Measurements from ENCODE around the gene NPR3.
"Not testable (repeated sequence)": the region's sequence is repeated elsewhere in the genome, so short reads cannot be mapped to it uniquely, and the experiment has no call there.

Gene NPR3

DNA sequence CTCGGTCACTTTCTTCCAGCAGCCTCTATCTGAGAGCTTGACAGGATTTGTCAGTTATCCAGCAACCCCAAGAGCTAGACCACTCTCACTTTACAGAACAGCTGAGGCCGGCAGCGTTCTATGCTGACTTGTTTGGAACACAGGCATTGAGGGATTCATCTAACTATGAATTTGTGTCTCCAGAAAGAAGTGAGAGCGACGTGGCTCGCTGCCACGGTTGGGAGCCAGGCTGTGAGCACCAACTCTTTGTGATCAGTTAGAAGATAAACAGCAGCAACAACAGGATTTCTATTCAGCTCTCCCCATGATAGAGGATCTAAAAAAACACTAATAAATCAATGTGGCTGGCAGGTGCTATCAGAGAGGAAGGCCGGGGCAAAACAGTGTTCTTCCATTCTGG lies 58.6 kb downstream of the NPR3 start:
- no peak for DNase-seq

DNA sequence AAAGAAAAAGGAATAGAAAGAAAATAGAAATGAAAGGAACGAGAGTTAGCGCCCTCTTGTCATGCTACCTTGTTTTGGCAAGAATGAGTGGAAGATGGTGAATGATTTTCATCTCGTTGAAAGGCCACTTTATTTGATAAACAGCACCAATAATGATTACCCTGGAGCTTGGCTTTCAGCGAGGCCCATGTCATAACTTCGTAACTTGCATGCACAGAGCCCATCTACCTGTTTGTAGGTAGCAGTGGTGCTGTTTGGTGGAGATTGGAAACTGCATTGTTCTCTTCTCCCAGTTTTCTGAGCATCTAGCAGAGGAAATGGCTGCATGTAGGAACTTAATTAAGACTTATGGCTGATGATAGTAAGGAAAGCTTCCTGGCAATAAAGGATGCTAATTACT lies 59.3 kb downstream of the NPR3 start:
- no peak for DNase-seq

GRCh38 chr5:32771037-32771436 lies 59.9 kb downstream of the NPR3 start:
- no peak for DNase-seq

DNA sequence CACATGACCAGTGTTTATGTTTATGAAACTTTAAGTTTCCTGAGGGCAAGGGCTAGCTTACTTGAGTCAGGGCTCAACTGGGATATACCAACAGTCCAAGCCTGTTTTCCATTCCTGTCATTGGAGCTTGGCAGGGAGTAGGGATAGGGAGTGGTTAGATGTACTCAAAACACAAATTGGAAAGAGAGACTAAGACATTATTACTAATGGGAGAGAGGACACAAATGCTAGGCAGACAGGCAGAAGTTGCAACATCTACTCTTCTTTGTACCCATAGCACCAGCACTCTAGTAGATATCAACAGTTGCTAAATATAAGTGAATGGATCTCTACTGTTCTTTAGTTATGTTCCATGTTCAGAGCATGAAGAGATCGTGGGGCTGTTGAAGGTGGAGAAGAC lies 62.8 kb downstream of the NPR3 start:
- DNase-seq: no peak

DNA sequence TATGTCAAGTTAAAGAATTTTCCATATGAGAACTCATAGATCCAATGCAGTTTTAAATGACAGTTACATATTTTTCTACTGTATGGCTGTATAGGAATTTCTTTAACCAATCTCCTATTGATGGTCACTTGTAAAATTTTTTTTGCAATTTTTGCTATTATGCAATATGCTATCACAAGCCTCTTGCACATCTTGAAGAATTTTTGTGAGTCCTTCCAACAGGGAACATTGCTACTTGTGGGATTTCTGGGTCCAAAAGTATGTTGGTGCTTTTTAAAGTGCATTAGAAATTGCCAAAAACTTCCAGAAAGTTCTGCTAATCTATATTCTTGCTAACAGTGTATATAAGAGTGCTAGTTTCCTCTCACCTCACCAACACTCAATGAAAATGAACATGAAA lies 65.1 kb downstream of the NPR3 start:
- no peak for DNase-seq

- DNase-seq: no peak
Observed at GRCh38 chr5:32777222-32777621, 66.1 kb downstream of the NPR3 start.

DNA sequence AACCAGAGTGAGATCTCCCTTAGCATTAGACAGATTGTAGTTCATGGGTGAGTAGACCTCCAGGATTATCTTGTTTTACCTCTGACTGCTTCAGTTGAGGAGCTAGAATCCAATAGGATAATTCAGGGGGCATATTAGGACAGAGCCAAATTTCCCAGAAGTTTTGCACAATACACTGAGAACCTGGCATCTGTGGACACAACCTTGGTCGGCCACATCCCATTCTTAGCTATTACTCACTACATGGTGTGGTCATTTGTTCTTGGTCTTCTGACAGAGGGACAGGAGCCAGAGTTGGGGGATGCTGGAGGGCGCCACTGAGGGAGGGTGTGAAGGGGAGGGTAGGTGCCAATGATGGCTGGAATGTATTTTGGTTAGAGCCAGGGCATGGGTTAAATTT lies 66.6 kb downstream of the NPR3 start:
- no peak for DNase-seq

GRCh38 chr5:32778403-32778802 lies 67.3 kb downstream of the NPR3 start:
- DNase-seq: no peak

DNA sequence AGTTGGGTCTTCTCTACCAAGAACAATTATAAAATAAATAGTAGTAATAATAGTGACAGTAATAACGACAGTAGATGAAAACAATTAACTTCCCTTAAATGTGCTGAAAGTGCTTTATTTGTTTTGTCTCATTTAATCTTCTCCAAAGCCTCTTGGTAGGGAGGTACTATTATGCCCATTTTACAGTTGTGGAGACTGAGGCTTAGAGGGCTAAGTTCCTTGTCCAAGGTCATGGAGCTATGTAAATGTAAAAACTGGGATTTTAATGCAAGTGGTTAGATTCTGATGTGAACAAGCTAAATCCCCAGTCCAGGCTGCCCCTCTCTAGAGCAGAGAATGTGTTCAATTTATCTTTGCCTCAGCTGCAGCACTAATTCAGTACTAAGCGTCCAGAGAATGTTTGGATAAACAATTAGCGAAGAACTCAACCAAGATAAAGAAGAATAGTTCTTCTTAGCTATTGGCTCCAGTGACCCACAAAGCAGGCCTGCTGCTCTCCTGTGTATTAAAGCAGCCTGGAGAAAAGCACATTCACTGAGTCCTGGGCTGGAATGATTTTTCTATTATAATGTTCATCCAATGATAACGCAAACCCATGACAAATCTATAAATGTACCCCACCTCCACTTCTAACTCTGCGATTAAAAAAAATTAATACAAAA lies 68.8 kb downstream of the NPR3 start:
- no peak for DNase-seq

DNA sequence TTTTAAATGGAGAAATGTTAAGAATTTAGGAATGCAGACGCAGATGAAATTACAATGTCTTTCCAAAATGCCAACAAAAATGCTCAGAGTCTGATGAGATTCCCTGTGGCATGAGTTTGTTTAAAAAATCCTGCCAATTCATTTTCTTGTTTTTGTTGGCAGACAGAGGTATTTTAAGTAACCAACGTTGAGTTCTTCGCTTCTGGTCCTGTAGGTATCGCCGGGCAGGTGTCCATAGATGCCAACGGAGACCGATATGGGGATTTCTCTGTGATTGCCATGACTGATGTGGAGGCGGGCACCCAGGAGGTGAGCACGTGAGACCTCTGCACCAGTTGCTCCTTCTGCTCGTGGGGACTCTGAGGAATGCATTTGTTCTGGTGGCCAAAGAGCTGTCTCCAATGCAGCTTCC lies 69.4 kb downstream of the NPR3 start:
- DNase-seq: no peak

GRCh38 chr5:32783661-32784060 lies 72.5 kb downstream of the NPR3 start:
- no peak for DNase-seq

DNA sequence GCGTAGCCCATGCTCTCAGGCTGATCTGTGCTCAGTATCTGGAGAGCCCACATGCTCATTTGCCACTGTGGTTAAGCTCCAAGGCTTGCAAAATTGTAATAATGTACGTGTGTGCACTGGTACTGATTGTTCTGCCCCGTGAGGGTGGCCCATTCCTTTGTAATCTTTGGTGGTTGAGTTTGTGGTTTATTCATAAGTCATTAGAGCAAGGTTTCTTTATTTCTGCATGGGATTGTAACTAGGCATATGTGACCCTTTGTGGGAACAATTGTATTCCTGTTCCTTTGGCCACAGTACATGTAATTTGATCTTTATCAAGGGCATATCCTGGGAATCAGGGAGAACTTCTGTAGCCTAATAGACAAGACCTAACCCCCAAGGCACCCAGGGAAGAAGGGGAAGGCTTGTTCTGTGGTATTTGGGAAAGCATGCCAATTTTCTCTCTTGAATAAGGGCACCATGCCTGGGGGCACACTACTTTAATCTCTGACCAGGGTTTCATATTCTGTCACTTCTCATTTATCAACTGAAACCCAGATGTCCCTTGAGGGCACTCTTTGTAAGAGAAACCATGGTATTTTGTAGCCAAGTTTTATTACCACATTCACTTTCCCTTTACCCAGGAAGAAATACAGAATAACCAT lies 74.6 kb downstream of the NPR3 start:
- no peak for DNase-seq

- DNase-seq: no peak
Observed at GRCh38 chr5:32786311-32786710, 75.2 kb downstream of the NPR3 start.

GRCh38 chr5:32790411-32790951 lies 79.4 kb downstream of the NPR3 start:
- DNase-seq: no peak

- DNase-seq: no peak
Observed at GRCh38 chr5:32791536-32792243, 80.6 kb downstream of the NPR3 start.

DNA sequence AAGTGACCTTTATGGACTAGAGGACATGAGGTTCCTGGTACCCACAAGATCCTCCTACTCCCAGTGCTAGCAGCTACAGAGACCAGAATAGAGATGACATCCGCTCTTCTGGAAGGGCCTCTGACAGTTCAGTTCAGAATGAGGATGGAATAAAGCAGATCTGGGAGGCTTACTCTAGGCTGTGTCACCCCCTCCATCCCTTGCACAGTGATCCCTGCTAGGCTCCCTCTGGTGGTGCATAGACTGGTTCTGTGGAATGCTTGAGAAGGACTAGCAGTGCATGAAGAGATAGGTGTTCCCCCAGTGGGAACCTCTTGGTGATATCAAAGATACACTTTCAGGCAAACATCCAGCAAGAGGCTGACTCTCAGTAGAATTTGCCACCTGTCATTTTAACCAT lies 83.0 kb downstream of the NPR3 start:
- no peak for DNase-seq

DNA sequence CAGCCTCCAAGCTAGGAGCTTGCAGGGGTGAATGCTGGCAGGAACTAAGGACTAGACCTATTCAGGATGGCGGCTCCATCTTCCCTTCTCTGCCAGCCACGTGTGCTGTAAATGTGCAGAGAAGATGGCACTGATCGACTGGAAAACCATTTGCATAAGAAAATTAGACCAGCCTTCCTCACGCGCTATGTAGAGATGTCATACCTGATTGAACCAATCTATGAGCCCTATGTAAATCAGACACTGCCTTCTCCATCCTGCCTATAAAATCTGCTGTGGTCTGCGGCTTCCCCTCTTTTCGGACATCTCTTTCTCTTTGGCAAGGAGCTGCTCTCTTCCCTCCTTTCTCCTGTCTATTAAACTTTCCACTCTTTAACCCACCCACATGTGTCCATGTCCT lies 91.6 kb downstream of the NPR3 start:
- DNase-seq: no peak

GRCh38 chr5:32803656-32804055 lies 92.5 kb downstream of the NPR3 start:
- no peak for DNase-seq

DNA sequence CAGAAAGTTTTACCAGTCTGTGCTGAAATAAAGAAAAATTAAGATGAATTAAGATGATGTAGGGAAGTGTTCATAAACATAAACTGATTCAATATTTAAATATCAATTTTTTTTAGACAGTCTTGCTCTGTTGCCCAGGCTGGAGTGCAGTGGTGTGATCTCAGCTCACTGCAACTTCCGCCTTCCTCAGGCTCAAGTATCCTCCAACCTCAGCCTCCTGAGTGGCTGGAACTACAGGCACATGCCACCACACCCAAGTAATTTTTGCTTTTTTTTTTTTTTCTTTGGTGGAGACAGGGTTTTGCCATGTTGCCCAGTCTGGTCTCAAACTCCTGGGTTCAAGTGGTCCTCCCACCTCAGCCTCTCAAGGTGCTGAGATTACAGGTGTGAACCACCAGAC lies 94.3 kb downstream of the NPR3 start:
- not testable (repeated sequence) for DNase-seq

DNA sequence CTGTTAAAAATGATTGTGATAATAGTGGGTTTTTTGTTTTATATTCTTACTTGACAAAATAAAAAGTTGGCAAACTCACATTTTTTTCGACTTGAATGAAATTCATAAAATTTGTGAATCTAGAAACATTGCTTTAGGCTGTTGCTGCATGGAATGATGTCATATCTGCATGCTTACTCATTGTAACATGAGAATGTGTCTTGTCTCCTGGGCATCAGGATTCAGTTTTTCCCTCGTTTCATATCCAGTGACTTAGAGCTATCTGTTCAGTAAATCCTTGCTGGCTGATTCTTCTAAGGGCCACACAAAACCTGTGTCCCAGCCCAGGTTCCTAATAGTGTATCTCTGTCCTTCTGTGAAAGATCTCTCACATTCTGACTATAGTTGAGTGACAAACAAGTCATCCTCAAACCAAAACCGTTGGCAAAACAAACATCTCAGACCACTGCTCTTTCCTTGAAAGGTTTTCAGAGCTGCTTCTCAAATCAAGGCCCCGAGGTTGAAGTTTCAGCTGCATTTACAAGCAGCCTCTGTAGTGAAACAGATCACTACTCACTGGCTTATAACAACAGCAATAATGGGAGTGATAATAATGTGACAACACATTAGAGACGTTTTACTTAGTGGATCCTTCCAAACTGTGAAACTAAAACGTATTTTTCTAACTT lies 95.0 kb downstream of the NPR3 start:
- DNase-seq: no peak

DNA sequence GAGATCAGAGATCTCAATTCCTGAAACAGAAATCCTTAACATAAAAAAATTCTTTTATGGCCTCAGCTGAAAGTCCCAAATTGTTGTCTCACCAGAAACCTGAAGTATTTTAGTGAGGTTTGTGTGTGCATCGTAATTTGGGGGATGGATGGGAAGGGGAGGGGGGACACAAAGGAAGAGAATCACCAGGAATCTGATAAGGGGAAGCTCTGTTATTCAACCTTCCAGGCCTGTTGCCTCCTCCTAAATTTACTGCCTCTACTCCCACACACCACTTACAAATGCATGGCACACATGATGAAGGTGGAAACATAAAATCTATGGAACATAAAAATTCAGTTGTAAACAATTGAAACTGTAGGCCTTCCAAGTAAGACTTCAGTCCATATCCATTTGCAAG lies 97.7 kb downstream of the NPR3 start:
- DNase-seq: no peak

GRCh38 chr5:32810804-32811203 lies 99.7 kb downstream of the NPR3 start:
- no peak for DNase-seq

DNA sequence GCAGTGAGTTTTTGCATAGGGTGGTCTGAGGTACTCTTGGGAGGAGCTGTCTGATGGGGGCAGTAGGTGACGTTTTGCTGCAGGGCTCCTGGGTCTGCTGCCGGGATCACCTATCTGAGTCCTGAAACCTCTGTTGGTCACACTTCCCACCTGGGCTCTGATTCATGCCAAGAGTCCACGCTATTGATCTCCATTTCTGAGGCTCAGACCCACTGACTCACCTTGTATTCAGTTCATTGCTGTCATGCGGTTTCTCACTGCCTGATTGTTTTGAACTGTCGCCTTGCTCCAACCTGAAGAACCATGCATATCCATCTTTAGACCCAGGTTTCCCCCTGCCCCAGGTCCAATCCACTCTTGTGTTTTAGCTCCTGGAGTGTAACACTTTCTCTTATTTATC lies 101.3 kb downstream of the NPR3 start:
- no peak for DNase-seq

DNA sequence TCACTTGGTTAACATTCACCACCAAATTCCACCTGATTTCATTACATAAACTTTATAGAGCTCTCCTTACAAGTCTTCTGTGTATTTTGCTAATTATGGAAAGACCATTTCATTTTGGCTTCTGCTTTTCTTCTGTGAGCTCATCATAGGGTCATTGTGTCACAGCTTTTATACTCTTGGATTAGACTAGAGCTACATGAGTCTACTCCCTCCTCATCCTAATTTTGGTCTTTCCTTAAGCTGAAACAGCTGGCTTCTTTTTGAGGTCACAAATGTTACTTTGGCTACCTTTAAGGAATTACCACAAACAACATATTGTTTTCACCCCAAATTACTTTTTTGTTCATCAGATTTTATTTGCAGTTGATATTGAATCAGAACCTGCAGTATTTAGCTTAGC lies 103.0 kb downstream of the NPR3 start:
- no peak for DNase-seq
